GM15510 (cell line): Measurements from ENCODE around the gene AGPAT3.

Experiments
- POLR2A ChIP-seq: IDR thresholded peaks from 3 replicates; pipeline ENCODE4 v1.6.1; 2011; ENCODE audit warnings: borderline replicate concordance; ENCODE audit not compliant: insufficient read length; ENCODE audit errors: extremely low read depth

Gene AGPAT3

GRCh38 chr21:43961382-43961909, 96.4 kb downstream of the AGPAT3 start:
- TF ChIP-seq POLR2A = no peak

GRCh38 chr21:43965911-43966585, 101.0 kb downstream of the AGPAT3 start:
- no peak for TF ChIP-seq POLR2A

- no peak for TF ChIP-seq POLR2A
Measured at GRCh38 chr21:43966946-43967512, 102.0 kb downstream of the AGPAT3 start.

GRCh38 chr21:43967981-43968380, 103.0 kb downstream of the AGPAT3 start:
- TF ChIP-seq POLR2A = no peak

- no peak for TF ChIP-seq POLR2A
Measured at GRCh38 chr21:43968410-43969114, 103.5 kb downstream of the AGPAT3 start.

GRCh38 chr21:43969115-43969444, 104.1 kb downstream of the AGPAT3 start:
- no peak for TF ChIP-seq POLR2A

- no peak for TF ChIP-seq POLR2A
Measured at GRCh38 chr21:43970551-43970950, 105.5 kb downstream of the AGPAT3 start.

- no peak for TF ChIP-seq POLR2A
Measured at GRCh38 chr21:43971201-43971991, 106.4 kb downstream of the AGPAT3 start.

- TF ChIP-seq POLR2A = no peak
Measured at GRCh38 chr21:43971992-43972255, 106.9 kb downstream of the AGPAT3 start.

- TF ChIP-seq POLR2A = no peak
Measured at GRCh38 chr21:43972850-43973633, 108.0 kb downstream of the AGPAT3 start.

GRCh38 chr21:43973634-43973955, 108.6 kb downstream of the AGPAT3 start:
- no peak for TF ChIP-seq POLR2A

- no peak for TF ChIP-seq POLR2A
Measured at GRCh38 chr21:43974791-43975468, 109.9 kb downstream of the AGPAT3 start.

- TF ChIP-seq POLR2A = no peak
Measured at GRCh38 chr21:43975469-43976098, 110.6 kb downstream of the AGPAT3 start.

GRCh38 chr21:43976661-43977060, 111.6 kb downstream of the AGPAT3 start:
- TF ChIP-seq POLR2A = no peak
